ENCODE data around the gene DSCAM.

DNA sequence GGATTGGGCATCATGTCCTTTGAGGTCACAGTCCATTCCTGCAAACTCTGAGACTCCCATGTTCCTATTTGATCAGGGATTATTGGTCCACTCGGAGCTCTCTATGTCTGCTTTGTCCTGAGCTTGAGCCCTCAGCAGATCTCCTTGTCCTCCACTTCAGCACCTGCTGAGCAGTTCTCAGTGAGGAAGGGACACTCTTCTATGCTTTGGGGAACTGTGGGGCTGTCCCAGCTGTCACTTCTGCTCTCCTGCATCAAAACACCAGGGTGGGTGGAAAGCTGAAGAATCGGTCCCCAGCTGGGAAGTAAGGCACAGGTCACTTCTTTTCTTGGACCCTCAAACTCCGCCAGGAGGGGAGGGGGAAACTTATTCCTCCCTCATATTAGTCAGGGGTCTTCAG is 880.2 kb downstream of the DSCAM start:
- no peak for TF ChIP-seq POLR2A (IDR thresholded peaks at IDR 0.05; ENCODE audit: low read depth, low read length)
- no peak for TF ChIP-seq POLR2AphosphoS5 (IDR thresholded peaks at IDR 0.05; ENCODE audit: low read depth, low read length)
